Epithelial cell of esophagus (primary cell): ENCODE data around the gene MED28.

ENCODE experiments used
- DNase-seq: peaks from one replicate; pipeline ENCODE4 v3.0.0; 2010; ENCODE audit warnings: low read depth
- H3K4me3 ChIP-seq: 2 replicates; pipeline ENCODE4 v1.5.1; 2011; ENCODE audit warnings: mild to moderate bottlenecking, low read length, control low read depth
- TF ChIP-seq, protein P1 (sequence below): IDR thresholded peaks from 2 replicates; pipeline ENCODE4 v1.5.1; 2011; ENCODE audit warnings: low read depth, mild to moderate bottlenecking, low read length, control low read depth, inconsistent platforms; ENCODE audit not compliant: insufficient read depth; ENCODE audit errors: missing control alignments

Gene MED28

DNA sequence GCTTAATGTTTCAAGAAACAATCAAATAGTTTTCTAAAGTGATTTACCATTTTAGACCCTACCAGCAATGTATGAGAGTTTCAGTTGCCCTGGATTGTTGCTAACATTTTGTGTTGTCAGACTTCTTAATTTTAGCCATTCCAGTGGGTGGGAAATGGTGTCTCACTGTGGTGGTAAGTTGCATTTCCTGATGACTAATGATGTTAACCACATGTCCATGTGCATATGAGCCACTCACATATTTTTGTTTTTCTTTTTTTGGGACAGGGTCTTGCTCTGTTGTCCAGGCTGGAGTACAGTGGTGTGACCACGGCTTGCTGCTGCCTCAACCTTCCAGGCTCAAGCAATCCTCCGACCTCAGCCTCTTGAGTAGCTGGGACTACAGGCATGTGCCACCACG lies 48.3 kb downstream of the MED28 start:
- H3K4me3 ChIP-seq, result no peak overlapping the region
- TF ChIP-seq, protein P1, sequence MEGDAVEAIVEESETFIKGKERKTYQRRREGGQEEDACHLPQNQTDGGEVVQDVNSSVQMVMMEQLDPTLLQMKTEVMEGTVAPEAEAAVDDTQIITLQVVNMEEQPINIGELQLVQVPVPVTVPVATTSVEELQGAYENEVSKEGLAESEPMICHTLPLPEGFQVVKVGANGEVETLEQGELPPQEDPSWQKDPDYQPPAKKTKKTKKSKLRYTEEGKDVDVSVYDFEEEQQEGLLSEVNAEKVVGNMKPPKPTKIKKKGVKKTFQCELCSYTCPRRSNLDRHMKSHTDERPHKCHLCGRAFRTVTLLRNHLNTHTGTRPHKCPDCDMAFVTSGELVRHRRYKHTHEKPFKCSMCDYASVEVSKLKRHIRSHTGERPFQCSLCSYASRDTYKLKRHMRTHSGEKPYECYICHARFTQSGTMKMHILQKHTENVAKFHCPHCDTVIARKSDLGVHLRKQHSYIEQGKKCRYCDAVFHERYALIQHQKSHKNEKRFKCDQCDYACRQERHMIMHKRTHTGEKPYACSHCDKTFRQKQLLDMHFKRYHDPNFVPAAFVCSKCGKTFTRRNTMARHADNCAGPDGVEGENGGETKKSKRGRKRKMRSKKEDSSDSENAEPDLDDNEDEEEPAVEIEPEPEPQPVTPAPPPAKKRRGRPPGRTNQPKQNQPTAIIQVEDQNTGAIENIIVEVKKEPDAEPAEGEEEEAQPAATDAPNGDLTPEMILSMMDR, result no peak
- peak; percentile 24 for DNase-seq

DNA sequence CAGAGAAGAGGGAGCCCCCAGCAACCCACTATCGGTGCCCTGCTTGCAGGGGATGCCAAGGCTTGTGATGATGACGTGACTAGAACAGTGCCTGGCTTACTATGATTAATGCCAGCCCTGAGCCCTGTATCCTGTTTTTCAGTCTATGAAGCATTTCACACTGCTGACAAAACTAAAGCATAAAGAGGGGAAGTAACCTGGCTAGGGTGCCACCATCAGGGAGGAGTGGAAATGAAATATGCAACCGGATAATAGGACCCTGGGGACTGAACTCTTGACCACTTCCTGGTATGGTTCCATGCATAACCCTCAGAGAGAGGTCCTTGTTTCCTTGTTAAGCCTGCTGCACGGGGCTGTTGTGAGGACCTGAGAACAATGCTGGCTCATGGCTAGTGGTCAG lies 50.3 kb downstream of the MED28 start:
- no peak overlapping the region for H3K4me3 ChIP-seq
- DNase-seq, result no peak
- TF ChIP-seq, protein P1, result no peak

DNA sequence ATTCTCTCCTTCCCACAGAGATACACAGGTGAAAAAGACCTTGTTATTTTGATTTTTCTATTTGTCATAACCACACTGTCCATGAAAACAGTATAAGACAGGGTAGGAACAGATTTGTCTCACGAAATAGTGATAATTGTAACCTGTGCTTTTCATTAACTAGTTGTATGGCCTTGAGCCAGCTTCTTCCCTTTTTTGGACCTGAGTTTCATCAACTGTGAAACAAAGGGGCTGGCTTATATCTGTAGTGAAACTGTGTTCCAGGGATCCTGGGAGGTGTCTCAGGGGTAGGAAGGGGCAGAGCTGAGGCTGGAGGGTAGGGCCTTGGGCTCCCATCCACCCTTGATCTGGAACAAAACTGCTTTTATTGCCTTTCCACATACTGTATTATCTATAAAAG lies 50.9 kb downstream of the MED28 start:
- TF ChIP-seq, protein P1, result no peak
- DNase-seq, result no peak
- no peak overlapping the region for H3K4me3 ChIP-seq

DNA sequence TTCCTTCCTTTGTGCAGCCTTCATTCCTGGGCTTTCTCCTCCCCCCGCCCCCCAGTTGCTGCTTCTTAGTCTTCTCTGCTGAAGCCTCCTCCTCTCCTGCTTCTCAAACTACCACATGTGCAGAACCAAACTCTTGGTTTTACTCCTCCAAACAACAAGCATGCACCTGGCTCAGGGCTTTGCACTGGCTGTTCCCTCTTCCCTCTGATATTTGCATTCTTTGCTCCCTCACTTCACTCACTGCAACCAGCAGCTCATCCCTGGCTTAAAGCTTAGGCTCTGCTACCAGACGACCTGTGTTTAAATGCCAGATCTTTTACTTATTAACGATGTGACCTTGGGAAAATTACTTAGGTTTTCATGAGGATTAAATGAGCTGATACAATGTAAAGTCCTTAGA lies 51.4 kb downstream of the MED28 start:
- H3K4me3 ChIP-seq, result no peak overlapping the region
- DNase-seq, result no peak
- TF ChIP-seq, protein P1, result no peak

DNA sequence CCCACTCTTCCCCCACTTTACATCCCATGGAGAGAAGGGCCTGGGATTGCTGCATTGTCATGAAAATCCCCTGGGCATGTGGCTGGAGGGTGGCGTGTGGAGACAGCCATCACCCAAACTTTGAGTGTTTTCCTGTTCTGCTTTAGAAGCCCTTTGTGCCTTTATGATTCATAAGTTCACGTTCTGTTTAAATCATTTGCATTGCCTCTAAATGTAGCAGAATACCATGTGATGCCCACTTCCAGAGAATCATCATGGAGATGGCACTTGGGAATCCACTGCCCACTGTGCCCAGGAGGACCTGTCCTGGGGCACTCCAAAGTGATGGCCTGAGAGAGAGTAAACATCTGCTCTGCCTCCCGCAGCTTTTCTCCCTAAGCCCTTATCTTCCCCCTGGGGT lies 52.8 kb downstream of the MED28 start:
- H3K4me3 ChIP-seq, result no peak overlapping the region
- TF ChIP-seq, protein P1, result no peak
- no peak for DNase-seq

DNA sequence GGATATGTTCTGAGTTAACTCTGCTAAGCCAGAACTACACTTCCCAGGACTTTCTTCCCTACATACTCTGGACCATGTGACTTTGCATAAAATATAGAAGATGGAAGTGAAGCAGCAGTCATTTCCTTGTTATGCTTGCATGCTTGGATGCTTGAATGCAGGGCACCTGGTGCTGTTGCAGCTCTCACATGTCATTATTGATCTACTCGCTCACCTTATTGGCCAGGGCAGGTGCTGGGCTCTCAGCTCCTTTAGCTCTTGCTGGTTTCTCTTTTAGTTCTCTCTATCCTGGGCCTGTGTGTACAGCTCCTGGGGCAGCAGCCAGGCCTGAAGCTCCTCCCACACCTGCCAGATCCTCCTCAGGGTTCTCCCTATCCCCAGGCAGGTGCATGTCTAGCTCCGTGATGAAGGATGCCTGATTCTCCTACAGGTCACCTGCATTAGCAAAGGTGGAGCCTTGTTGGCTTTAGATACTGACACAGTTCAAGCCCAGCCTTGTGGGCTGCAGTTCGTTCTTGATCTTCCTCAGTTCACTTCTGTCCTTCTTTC lies 53.3 kb downstream of the MED28 start:
- TF ChIP-seq, protein P1, result no peak
- no peak overlapping the region for H3K4me3 ChIP-seq
- no peak for DNase-seq

DNA sequence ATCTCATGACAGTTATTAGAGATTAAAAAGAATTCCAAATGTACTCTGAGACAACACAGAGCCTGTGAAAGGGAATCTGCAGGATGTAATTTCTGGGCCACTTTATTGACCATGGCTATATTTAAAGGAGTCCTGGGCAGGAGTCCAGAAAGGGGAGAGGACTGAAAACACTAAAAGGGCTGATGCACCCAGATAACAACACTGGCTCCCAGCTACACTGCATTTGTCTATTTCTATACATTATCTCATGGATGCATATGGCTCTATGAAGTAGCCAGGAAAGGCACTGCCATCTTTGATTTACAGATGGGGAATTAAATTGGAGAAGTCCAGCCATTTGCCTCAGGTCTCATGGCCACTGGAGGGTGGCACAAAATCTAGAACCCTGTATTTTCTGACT lies 56.0 kb downstream of the MED28 start:
- TF ChIP-seq, protein P1, result no peak
- H3K4me3 ChIP-seq, result no peak overlapping the region
- no peak for DNase-seq
